Eye (tissue), 1 donor: ENCODE results near the gene IGFN1.

Source experiments
- DNase-seq: peaks from one replicate; pipeline ENCODE4 v3.0.0-alpha.2; 2015

Gene IGFN1

GRCh38 chr1:201268604-201269151, 78.1 kb downstream of the IGFN1 start:
- DNase-seq, result peak; percentile 75

GRCh38 chr1:201269281-201269680, 78.7 kb downstream of the IGFN1 start:
- DNase-seq, result no peak

GRCh38 chr1:201269900-201270410, 79.3 kb downstream of the IGFN1 start:
- DNase-seq, result no peak

- DNase-seq, result no peak
Measured at GRCh38 chr1:201270616-201271390, 80.2 kb downstream of the IGFN1 start.

- no peak for DNase-seq
Measured at GRCh38 chr1:201272799-201273198, 82.2 kb downstream of the IGFN1 start.

- no peak for DNase-seq
Measured at GRCh38 chr1:201274616-201275252, 84.1 kb downstream of the IGFN1 start.

- DNase-seq, result no peak
Measured at GRCh38 chr1:201275253-201275666, 84.6 kb downstream of the IGFN1 start.

- DNase-seq, result no peak
Measured at GRCh38 chr1:201276891-201277290, 86.3 kb downstream of the IGFN1 start.

- DNase-seq, result no peak
Measured at GRCh38 chr1:201277441-201277840, 86.8 kb downstream of the IGFN1 start.
